GM19043 (cell line): ENCODE data around the gene STAT4.

Experiments
- ATAC-seq: cut with Tn5 transposase; IDR thresholded peaks from one replicate; pipeline ENCODE4 v1.9.1; 2021; ENCODE audit warnings: low read depth; ENCODE audit not compliant: unreplicated experiment

The STAT4 gene

GRCh38 chr2:191103774-191104173 lies 47.0 kb downstream of the STAT4 start:
- ATAC-seq = no peak

GRCh38 chr2:191100216-191100615 lies 50.6 kb downstream of the STAT4 start:
- no peak for ATAC-seq

- no peak for ATAC-seq
Measured at GRCh38 chr2:191087311-191087710, 63.5 kb downstream of the STAT4 start.

GRCh38 chr2:191086706-191087105 lies 64.1 kb downstream of the STAT4 start:
- ATAC-seq = no peak

GRCh38 chr2:191083540-191083939 lies 67.3 kb downstream of the STAT4 start:
- no peak for ATAC-seq

- no peak for ATAC-seq
Measured at GRCh38 chr2:191082321-191082720, 68.5 kb downstream of the STAT4 start.

GRCh38 chr2:191081411-191082155 lies 69.2 kb downstream of the STAT4 start:
- no peak for ATAC-seq

GRCh38 chr2:191078165-191078867 lies 72.5 kb downstream of the STAT4 start:
- ATAC-seq = no peak

- ATAC-seq = no peak
Measured at GRCh38 chr2:191070276-191070675, 80.5 kb downstream of the STAT4 start.

GRCh38 chr2:191069606-191070005 lies 81.2 kb downstream of the STAT4 start:
- ATAC-seq = no peak

GRCh38 chr2:191066919-191067233 lies 83.9 kb downstream of the STAT4 start:
- ATAC-seq = no peak

GRCh38 chr2:191066197-191066918 lies 84.4 kb downstream of the STAT4 start:
- no peak for ATAC-seq

GRCh38 chr2:191065785-191066184 lies 85.0 kb downstream of the STAT4 start:
- ATAC-seq = no peak

- ATAC-seq = no peak
Measured at GRCh38 chr2:191064590-191064989, 86.2 kb downstream of the STAT4 start.

- ATAC-seq = no peak
Measured at GRCh38 chr2:191063584-191063983, 87.2 kb downstream of the STAT4 start.

- ATAC-seq = no peak
Measured at GRCh38 chr2:191061381-191061980, 89.3 kb downstream of the STAT4 start.

- ATAC-seq = no peak
Measured at GRCh38 chr2:191059308-191059707, 91.5 kb downstream of the STAT4 start.

- peak; percentile 46 for ATAC-seq
Measured at GRCh38 chr2:191056228-191056627, 94.6 kb downstream of the STAT4 start.

- ATAC-seq = no peak
Measured at GRCh38 chr2:191053256-191053655, 97.5 kb downstream of the STAT4 start.

GRCh38 chr2:191051825-191052778 lies 98.7 kb downstream of the STAT4 start:
- no peak for ATAC-seq
